Pulmonary artery endothelial cell (primary cell): ENCODE measurements around the gene ABI2. TPM values are rescaled to one million over a fixed set of nuclear protein-coding genes. Genes with fewer than 3 reads are reported as not detected.

Experiments
- DNase-seq: peaks from one replicate; pipeline ENCODE4 v3.0.0-alpha.2; 2011; ENCODE audit warnings: low read depth, low spot score
- total RNA-seq: library from RNA; depleted of rRNA; stranded (reverse); fragments of >200 nt; gene quantifications from 2 replicates; pipeline ENCODE4 v1.2.3, GENCODE V29; 2014

ABI2 gene
- total RNA-seq, 1 donor from 2014 or later = 30.3 TPM

DNA sequence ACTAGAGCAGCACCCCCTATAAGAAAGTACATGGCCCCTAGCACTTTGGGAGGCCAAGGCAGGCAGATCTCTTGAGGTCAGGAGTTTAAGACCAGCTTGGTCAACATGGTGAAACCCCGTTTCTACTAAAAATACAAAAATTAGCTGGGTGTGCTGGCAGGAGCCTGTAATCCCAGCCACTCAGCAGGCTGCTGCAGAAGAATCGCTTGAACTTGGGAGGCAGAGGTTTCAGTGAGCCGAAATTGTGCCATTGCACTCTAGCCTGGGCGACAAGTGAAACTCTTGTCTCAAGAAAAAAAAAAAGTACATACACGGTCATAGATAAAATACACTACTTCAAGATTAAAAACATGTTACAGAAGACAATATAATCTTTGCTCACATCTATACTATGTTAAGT, 143.1 kb downstream of the ABI2 start:
- DNase-seq = no peak

DNA sequence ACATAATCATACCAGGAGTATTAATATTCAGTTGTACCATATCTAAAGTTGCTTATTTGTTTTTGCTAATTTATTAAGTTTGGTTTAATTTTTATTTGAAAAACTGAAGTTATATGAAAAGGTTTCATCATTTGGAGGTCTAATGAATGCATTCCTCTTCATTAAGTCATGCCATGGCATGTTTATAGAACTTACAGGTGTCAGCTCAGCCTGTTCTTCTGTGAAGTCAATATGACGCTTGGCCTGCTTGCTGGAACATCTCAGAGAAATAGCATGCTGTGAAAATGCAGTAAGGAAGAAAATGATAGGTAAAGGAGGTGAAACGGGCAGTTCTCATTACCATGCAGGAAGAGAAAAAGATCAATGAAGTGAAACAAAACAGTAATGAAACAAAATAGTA, 148.7 kb downstream of the ABI2 start:
- DNase-seq = no peak

DNA sequence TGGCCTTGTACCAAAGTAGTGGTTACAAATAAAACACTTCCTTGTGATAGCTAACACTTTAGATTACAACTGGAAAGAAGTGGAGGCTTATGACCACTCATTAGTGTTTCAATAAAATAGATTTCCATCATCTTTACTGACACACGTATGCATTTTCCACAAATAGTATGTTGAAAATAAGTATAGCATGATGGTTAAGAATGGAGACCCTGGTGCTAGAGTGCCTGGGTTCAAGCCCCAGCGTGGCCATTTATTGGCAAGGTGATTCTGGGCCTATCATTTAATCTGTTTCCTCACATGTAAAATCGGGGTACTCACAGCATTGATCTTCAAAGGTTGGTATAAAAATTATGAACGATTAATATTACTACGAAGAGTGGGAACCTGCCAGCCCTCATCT, 152.4 kb downstream of the ABI2 start:
- DNase-seq = no peak

DNA sequence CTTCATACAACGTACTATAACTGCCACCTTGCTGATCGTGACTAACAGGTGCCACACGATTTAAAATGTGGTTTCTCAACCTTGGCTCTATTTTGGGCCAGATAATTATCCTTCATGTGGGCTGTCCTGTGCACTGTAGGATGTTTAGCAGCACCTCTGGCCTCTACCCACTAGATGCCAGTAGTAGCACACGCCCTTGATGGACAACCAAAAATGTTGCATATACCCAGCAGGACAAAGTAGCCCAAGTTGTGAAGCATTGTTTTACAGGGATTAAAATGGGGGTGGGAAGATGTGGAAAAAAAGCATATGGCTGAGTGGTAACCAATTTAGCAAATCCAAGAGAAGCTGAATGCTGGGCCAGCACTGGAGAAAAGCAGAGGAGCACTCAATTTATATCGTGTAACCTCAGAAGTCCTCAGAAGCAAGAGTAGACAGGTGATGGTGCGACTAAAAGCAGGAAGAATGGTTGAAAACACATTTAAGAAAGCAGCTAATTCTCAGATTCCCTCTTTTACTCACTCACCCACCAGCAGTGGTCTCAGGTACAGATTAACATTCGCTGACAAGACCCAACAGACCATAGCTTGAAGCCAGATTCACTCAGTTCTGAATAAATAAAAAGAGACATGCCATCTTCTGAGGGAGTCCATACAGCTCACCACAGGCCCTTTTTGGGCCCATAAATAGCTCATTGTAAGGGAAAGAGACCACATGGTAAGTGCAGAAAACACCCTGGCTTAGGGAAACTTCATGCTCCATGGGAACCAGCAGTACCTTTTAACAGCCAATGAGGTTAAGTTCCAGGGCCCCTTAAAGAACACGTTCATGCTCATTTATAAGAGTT, 156.3 kb downstream of the ABI2 start:
- DNase-seq = no peak

DNA sequence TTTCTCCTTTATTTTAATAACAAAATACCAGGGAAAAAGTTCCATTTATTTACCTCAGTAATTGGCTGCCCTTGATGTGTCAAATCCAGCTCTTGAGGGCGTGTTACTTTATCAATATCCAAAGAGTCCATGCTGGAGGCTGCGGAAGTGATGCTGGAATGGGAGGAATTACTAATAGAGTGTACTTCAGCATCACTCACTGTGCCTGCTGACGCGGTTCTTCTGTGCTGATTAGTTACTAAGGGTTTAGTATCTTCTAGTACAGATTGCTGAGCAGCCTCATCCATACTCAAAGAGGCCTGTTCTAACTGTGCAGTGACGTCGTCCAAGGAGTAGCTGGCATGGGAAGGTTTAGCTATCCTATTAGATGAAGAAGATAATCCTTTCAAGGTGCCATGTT, 161.3 kb downstream of the ABI2 start:
- DNase-seq = no peak

DNA sequence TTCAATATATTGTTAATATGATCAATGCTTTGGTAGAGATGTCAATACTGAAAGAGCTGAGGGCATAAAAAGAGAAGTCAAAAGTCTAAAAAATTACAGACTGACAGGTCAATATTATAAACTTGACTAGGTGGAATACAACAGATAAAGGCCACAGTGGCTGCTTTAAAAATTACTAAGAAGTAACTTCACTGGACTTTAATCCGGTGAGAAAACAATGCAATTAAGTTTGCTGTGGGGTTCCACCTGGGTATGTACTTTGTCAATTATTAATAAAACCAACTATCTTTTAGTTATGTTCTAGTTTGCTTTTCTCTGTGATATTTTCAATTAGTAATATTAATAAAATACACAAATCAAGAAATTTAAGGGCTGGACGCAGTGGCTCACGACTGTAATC, 162.2 kb downstream of the ABI2 start:
- no peak for DNase-seq

DNA sequence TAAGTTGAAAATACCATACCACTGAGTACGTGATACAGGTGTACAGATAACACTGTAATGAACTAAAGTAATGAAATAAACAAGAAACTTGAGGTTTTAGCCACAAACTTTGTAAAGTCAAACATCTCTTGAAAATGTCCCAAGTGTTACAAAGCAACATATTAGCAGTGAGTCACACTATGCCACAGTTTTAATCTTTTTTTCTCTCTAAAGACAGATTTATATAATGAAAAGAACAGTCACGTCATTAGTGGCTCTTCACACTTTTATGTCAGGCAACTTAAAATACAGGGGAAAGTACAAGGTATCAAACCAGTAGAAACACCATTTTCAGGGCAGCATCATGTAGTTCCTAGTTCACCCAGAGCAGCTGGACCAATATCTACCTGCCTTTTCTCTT, 164.8 kb downstream of the ABI2 start:
- DNase-seq = no peak

Other genes starting within 250 kb of the ABI2 start
- 24.8 and 48.0 TPM in 2 replicates for gene CYP20A1, start 89.4 kb upstream of the ABI2 start, total RNA-seq
- gene RAPH1, start 206.9 kb downstream of the ABI2 start, total RNA-seq = 36.1 and 43.1 TPM in 2 replicates